HCT116 (cell line): Measurements from ENCODE around the gene PSTPIP1. TPM values are rescaled to one million over a fixed set of nuclear protein-coding genes. Genes with fewer than 3 reads are reported as not detected.

Experiments used
- ATAC-seq: fragments of 200-7000 bp; cut with Tn5 transposase; 2 replicates; pipeline ENCODE4 v1.9.1; 2020; ENCODE audit warnings: mild to moderate bottlenecking, moderate library complexity
- BruUV-seq: library from RNA; stranded (reverse); fragments of 400-500 nt; replicated peaks from 2 replicates; lab custom pipeline; 2021; lab: Mats Ljungman, UMichigan
- CTCF ChIA-PET: fragments of 300-600 bp; sonication (Branson Sonifier 250); formaldehyde crosslinking; loops from one replicate; lab custom pipeline; 2021; ENCODE audit warnings: antibody characterized with exemption; lab: Charles Lee
- POLR2A ChIA-PET: fragments of 300-600, 350-600 bp; sonication (Branson Sonifier 250); formaldehyde crosslinking; loops from one replicate; lab custom pipeline; 2021; ENCODE audit warnings: antibody characterized with exemption; lab: Charles Lee
- RAD21 ChIA-PET, 2 experiments: fragments of 300-600 bp; sonication (Branson Sonifier 250); formaldehyde crosslinking; loops; one replicate each; lab custom pipeline; 2023; ENCODE audit warnings: low total read pairs in 2 of 2; ENCODE audit not compliant: uncharacterized antibody in 2 of 2, unreplicated experiment in 2 of 2, low non-redundant PET in 1 of 2; lab: Charles Lee
- DNase-seq: peaks from one replicate; pipeline ENCODE4 v3.0.0-alpha.2; 2010; ENCODE audit warnings: low read depth, low spot score
- H2AFZ ChIP-seq: fragments of 200-600 bp; shearing (Covaris generic), sonication (generic); 2 replicates; pipeline ENCODE4 v1.6.1; 2017; ENCODE audit warnings: low read depth, mixed run types, mixed read lengths, antibody characterized with exemption, low read length; ENCODE audit not compliant: poor library complexity, severe bottlenecking
- H3K27ac ChIP-seq: 2 replicates; pipeline ENCODE4 v1.5.1; 2012; ENCODE audit warnings: low read depth, low read length
- H3K27me3 ChIP-seq: fragments of 200-600 bp; sonication (generic); 2 replicates; pipeline ENCODE4 v1.6.1; 2016; ENCODE audit warnings: mixed run types, low read length, mixed read lengths; ENCODE audit not compliant: insufficient read depth
- H3K36me3 ChIP-seq, 2 experiments: fragments of 200-500 bp in 1 of 2; fragments of 200-600 bp in 1 of 2; sonication (Bioruptor generic) in 1 of 2; sonication (generic) in 1 of 2; 2 replicates each; pipeline versions ENCODE4 v1.5.1 to v1.6.1; 2014 to 2016; ENCODE audit warnings: low read length in 2 of 2, inconsistent platforms in 1 of 2, mixed read lengths in 1 of 2, mixed run types in 1 of 2; ENCODE audit not compliant: insufficient read depth in 2 of 2, control insufficient read depth in 1 of 2
- H3K4me1 ChIP-seq, 2 experiments: fragments of 200-600 bp in 1 of 2; sonication (generic) in 1 of 2; 2 replicates each; pipeline versions ENCODE4 v1.5.1 to v1.6.1; 2012 to 2017; ENCODE audit warnings: low read length in 2 of 2, inconsistent platforms in 1 of 2, mild to moderate bottlenecking in 1 of 2, mixed read lengths in 1 of 2, mixed run types in 1 of 2, moderate library complexity in 1 of 2; ENCODE audit not compliant: insufficient read depth in 2 of 2, control insufficient read depth in 1 of 2
- H3K4me2 ChIP-seq: fragments of 200-600 bp; sonication (generic); 2 replicates; pipeline ENCODE4 v1.6.1; 2017; ENCODE audit warnings: mixed run types, low read length, mixed read lengths
- H3K4me3 ChIP-seq, 2 experiments: fragments of 200-600 bp in 1 of 2; sonication (generic) in 1 of 2; replicated peaks in 1 of 2; 2 replicates each; pipeline ENCODE4 v1.5.1; 2011 to 2016; ENCODE audit warnings: low read length in 2 of 2, control low read depth in 1 of 2, low read depth in 1 of 2, mild to moderate bottlenecking in 1 of 2, mixed read lengths in 1 of 2, mixed run types in 1 of 2
- H3K79me2 ChIP-seq: fragments of 200-600 bp; sonication (generic); 2 replicates; pipeline ENCODE4 v1.6.1; 2017; ENCODE audit warnings: mild to moderate bottlenecking, mixed run types, low read length, moderate library complexity, mixed read lengths; ENCODE audit not compliant: insufficient read depth
- H3K9ac ChIP-seq: fragments of 200-600 bp; sonication (generic); 2 replicates; pipeline ENCODE4 v1.6.1; 2016; ENCODE audit warnings: low read length, mixed read lengths
- H3K9me2 ChIP-seq: fragments of 200-600 bp; sonication (generic), shearing (Covaris generic); 2 replicates; pipeline ENCODE4 v1.6.1; 2017; ENCODE audit warnings: mixed run types, mild to moderate bottlenecking, moderate library complexity; ENCODE audit not compliant: insufficient read depth
- H3K9me3 ChIP-seq, 2 experiments: fragments of 200-500 bp in 1 of 2; fragments of 200-600 bp in 1 of 2; sonication (Bioruptor generic) in 1 of 2; sonication (generic) in 1 of 2; 2 replicates each; pipeline ENCODE4 v1.6.1; 2014 to 2017; ENCODE audit warnings: low read length in 2 of 2, mixed read lengths in 2 of 2, inconsistent platforms in 1 of 2, low read depth in 1 of 2, mild to moderate bottlenecking in 1 of 2, mixed run types in 1 of 2, moderate library complexity in 1 of 2; ENCODE audit not compliant: control insufficient read depth in 1 of 2, insufficient read depth in 1 of 2
- H4K20me1 ChIP-seq: fragments of 200-600 bp; sonication (generic), shearing (Covaris generic); 2 replicates; pipeline ENCODE4 v1.6.1; 2017; ENCODE audit warnings: mixed run types, mild to moderate bottlenecking, moderate library complexity; ENCODE audit not compliant: insufficient read depth
- ATF3 ChIP-seq: IDR thresholded peaks from 2 replicates; pipeline ENCODE4 v1.6.1; 2012
- CBX3 ChIP-seq: IDR thresholded peaks from 2 replicates; pipeline ENCODE4 v1.6.1; 2012; ENCODE audit warnings: low read depth
- CTCF ChIP-seq, 3 experiments: fragments of 200-600 bp in 1 of 3; sonication (generic) in 1 of 3; IDR thresholded peaks in 2 of 3; conservative IDR thresholded peaks in 1 of 3; 2 replicates each; pipeline ENCODE4 v1.5.1; 2012 to 2017; ENCODE audit warnings: low read depth in 2 of 3, low read length in 2 of 3, antibody characterized with exemption in 1 of 3, borderline replicate concordance in 1 of 3, control low read depth in 1 of 3, mild to moderate bottlenecking in 1 of 3, mixed read lengths in 1 of 3, mixed run types in 1 of 3, moderate library complexity in 1 of 3; ENCODE audit not compliant: insufficient read depth in 1 of 3
- EGR1 ChIP-seq: IDR thresholded peaks from 2 replicates; pipeline ENCODE4 v1.6.1; 2012; ENCODE audit warnings: low read depth
- ELF1 ChIP-seq: IDR thresholded peaks from 2 replicates; pipeline ENCODE4 v1.6.1; 2012; ENCODE audit warnings: low read depth, borderline replicate concordance
- EZH2phosphoT487 ChIP-seq: fragments of 200-600 bp; IDR thresholded peaks from 2 replicates; pipeline ENCODE4 v1.6.1; 2018; ENCODE audit warnings: antibody characterized with exemption, borderline replicate concordance
- FOSL1 ChIP-seq: IDR thresholded peaks from 2 replicates; pipeline ENCODE4 v1.6.1; 2012; ENCODE audit warnings: low read depth
- JUND ChIP-seq: IDR thresholded peaks from 2 replicates; pipeline ENCODE4 v1.6.1; 2012
- MAX ChIP-seq: IDR thresholded peaks from 2 replicates; pipeline ENCODE4 v1.6.1; 2012
- POLR2A ChIP-seq: IDR thresholded peaks from 2 replicates; pipeline ENCODE4 v1.7.0; 2011; ENCODE audit warnings: borderline replicate concordance; ENCODE audit not compliant: insufficient read depth, insufficient read length; ENCODE audit errors: extremely low read depth
- POLR2AphosphoS5 ChIP-seq: IDR thresholded peaks from 2 replicates; pipeline ENCODE4 v1.6.1; 2011; ENCODE audit warnings: mild to moderate bottlenecking, low read depth, low read length, moderate library complexity
- SP1 ChIP-seq: IDR thresholded peaks from 2 replicates; pipeline ENCODE4 v1.6.1; 2012; ENCODE audit warnings: low read depth
- SRF ChIP-seq: IDR thresholded peaks from 2 replicates; pipeline ENCODE4 v1.6.1; 2012; ENCODE audit warnings: low read depth
- YY1 ChIP-seq: IDR thresholded peaks from 2 replicates; pipeline ENCODE4 v1.6.1; 2011; ENCODE audit warnings: low read length, low read depth, moderate library complexity, mild to moderate bottlenecking; ENCODE audit not compliant: insufficient replicate concordance; ENCODE audit errors: extremely low read depth
- ZNF274 ChIP-seq: fragments of 200-500 bp; sonication (Bioruptor generic); IDR thresholded peaks from 2 replicates; pipeline ENCODE4 v1.6.1; 2014; ENCODE audit warnings: mild to moderate bottlenecking, low read depth, low read length, inconsistent platforms
- intact Hi-C: fragments of 100-400 bp; cut with micrococcal nuclease; formaldehyde crosslinking; loops from 2 replicates; pipeline ENCODE4 v1.10.0; 2022
- total RNA-seq: library from RNA; stranded (reverse); gene quantifications from one replicate; pipeline ENCODE4 v1.2.1, GENCODE V29; 2021; ENCODE audit not compliant: unreplicated experiment

Gene PSTPIP1
- total RNA-seq, 1 experiment from 2014 or later = 0.79 TPM

- TF ChIP-seq MAX = peak; percentile 49
- no peak for TF ChIP-seq CTCF (IDR thresholded peaks at IDR 0.05 in 2 of 3, conservative IDR thresholded peaks at IDR 0.05 in 1 of 3; ENCODE audit: borderline replicate concordance in 1 of 3, insufficient read depth in 1 of 3, low read depth in 2 of 3, low read length in 2 of 3)
- peak; percentile 80 for TF ChIP-seq SP1
- no peak for TF ChIP-seq ATF3
- peak; percentile 78 for TF ChIP-seq POLR2A
- TF ChIP-seq CBX3 = no peak
Measured at GRCh38 chr15:77070495-77071304, 75.8 kb downstream of the PSTPIP1 start, which contains the start of gene TSPAN3 (continued).

- CTCF ChIA-PET = interaction anchor here (1.0 kb wide), 1 partner anchor 472 kb away, joined by 6 read pairs; no protein-coding TSS in a partner anchor
- H3K27ac ChIP-seq = peak overlapping the region; percentile 80; the same call in 1 of the 2 replicates
- TF ChIP-seq SRF (no peak), YY1 (no peak), ZNF274 (no peak), POLR2AphosphoS5 (no peak), CTCF (IDR thresholded peaks at IDR 0.05 in 2 of 3, conservative IDR thresholded peaks at IDR 0.05 in 1 of 3; ENCODE audit: borderline replicate concordance in 1 of 3, insufficient read depth in 1 of 3, low read depth in 2 of 3, low read length in 2 of 3) (no peak), EGR1 (no peak), FOSL1 (no peak), EZH2phosphoT487 (no peak), JUND (no peak), ELF1 (no peak)
Measured at GRCh38 chr15:77071305-77072223, 76.6 kb downstream of the PSTPIP1 start.

More at GRCh38 chr15:77071305-77072223, 76.6 kb downstream of the PSTPIP1 start:
- H3K79me2 ChIP-seq = peaks cover 39% of the 10 kb centered on the region
- H3K9ac ChIP-seq = peak overlapping the region; percentile 90
- H3K36me3 ChIP-seq = no peaks in the 10 kb centered on the region
- H3K9me2 ChIP-seq = no peaks in the 10 kb centered on the region
- peak overlapping the region; percentile 72 for H3K4me2 ChIP-seq
- RAD21 ChIA-PET = no interaction called here
- no peaks in the 10 kb centered on the region; the same call in 1 of the 2 replicates for H4K20me1 ChIP-seq
- POLR2A ChIA-PET = interaction anchor here (0.6 to 1.0 kb wide), 2 partner anchors 11 to 22 kb away, joined by 3 to 4 read pairs; no protein-coding TSS in a partner anchor
- no peak for DNase-seq
- H2AFZ ChIP-seq = peak overlapping the region; percentile 96
- no peak for ATAC-seq
- no TSS peak for BruUV-seq
- H3K9me3 ChIP-seq = no peaks in the 10 kb centered on the region
- intact Hi-C loops = no loop called here
- no peaks in the 10 kb centered on the region for H3K27me3 ChIP-seq
- peak overlapping the region; percentile 71 to 80 for H3K4me3 ChIP-seq
- peaks cover 4 to 15% of the 10 kb centered on the region in 2 experiments; a peak in 3 of 4 replicates for H3K4me1 ChIP-seq
